Gastroesophageal sphincter (tissue), 3 donors: Measurements from ENCODE around the gene FLACC1.

Experiments used
- CTCF ChIP-seq, 4 experiments: fragments of 200-600 bp in 2 of 4; fragments of 450-650 bp in 2 of 4; sonication (generic) in 1 of 4; IDR thresholded peaks; one replicate each; pipeline ENCODE4 v1.5.1; 2017 to 2019; ENCODE audit warnings: antibody characterized with exemption in 4 of 4, mild to moderate bottlenecking in 2 of 4, moderate library complexity in 2 of 4
- POLR2A ChIP-seq, 2 donors: fragments of 450-650 bp; IDR thresholded peaks; one replicate each; pipeline ENCODE4 v1.6.1; 2017; ENCODE audit warnings: antibody characterized with exemption in 2 of 2, mild to moderate bottlenecking in 2 of 2, moderate library complexity in 1 of 2
- POLR2AphosphoS5 ChIP-seq: sonication (generic); formaldehyde crosslinking; IDR thresholded peaks from one replicate; pipeline ENCODE4 v1.6.1; 2017; ENCODE audit warnings: antibody characterized with exemption

- no peak for TF ChIP-seq POLR2A (IDR thresholded peaks at IDR 0.05)
- no peak for TF ChIP-seq POLR2AphosphoS5
- no peak for TF ChIP-seq CTCF (IDR thresholded peaks at IDR 0.05)
Observed at GRCh38 chr2:201357221-201357620, at the start of gene FLACC1.
